Ramos (cell line): ENCODE results near the gene THAP3.
"Not testable (repeated sequence)": the region's sequence is repeated elsewhere in the genome, so short reads cannot be mapped to it uniquely, and the experiment has no call there.

ENCODE experiments used
- in situ Hi-C: fragments of 300-500 bp; cut with MboI; formaldehyde crosslinking; loops from one replicate; pipeline ENCODE4 v1.14.3; 2022; ENCODE audit warnings: low sequenced_read_pairs; ENCODE audit not compliant: unreplicated experiment

The THAP3 gene

GRCh38 chr1:6590046-6590445, 34.6 kb upstream of the THAP3 start:
- in situ Hi-C loops, result no loop called here

GRCh38 chr1:6591222-6591621, 33.4 kb upstream of the THAP3 start:
- in situ Hi-C loops, result no loop called here

- in situ Hi-C loops, result no loop called here
These were observed 33.0 kb upstream of the THAP3 start for GRCh38 chr1:6591644-6592043.

GRCh38 chr1:6592441-6592840, 32.2 kb upstream of the THAP3 start:
- in situ Hi-C loops, result no loop called here

GRCh38 chr1:6592865-6593593, 31.6 kb upstream of the THAP3 start:
- in situ Hi-C loops, result no loop called here

- in situ Hi-C loops, result no loop called here
These were observed 30.9 kb upstream of the THAP3 start for GRCh38 chr1:6593810-6594209.

DNA sequence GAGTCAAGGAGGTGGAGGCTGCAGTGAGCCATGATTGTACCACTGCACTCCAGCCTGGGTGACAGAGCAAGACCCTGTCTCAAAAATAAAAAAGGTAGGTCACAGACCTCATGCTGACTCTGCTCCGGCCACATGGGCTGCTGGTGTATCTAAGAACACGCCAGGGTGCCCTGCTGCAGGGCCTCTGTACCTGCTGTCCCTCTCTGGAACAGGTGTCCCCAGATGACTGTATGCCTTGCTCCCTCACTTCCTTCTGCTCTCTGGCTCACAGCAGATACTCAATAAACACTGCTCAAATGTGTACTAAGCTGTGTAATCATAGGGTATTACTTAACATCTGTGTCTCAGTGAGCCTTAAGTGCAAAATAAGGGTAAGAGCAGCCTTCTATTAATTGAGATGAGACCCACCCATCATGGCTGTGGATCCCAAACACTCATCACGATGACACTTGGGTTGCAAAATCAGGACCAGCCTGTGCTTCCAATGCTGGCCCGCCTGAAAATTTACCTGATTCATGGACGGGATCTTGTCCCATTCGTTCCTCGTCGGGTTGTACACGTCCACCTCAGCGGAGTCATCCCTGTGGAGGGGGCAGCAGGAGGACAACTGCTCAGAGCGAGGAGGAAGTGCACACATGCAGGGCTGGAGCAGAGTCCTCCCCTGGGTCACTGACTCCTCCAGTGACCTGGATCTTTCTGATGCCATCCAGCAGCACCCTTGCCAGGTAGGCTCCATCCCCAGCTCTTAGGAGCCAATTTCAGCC, 29.5 kb upstream of the THAP3 start:
- in situ Hi-C loops, result no loop called here

DNA sequence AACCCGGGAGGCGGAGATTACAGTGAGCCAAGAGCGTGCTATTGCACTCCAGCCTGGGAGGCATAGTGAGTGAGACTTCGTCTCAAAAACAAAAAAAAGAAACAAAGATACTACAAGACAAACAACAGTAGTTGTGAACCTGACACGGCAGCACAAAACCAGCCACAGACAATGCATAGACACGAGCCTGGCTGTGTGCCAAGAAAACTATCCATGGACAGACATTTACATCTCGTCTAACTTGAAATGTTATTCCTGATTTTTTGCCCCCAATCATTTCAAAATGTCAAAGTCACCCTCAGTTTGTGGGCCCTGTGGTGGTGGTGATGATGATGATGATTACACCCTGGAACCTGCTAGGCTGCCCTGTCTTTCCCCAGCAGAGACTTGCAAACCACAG, 28.3 kb upstream of the THAP3 start:
- in situ Hi-C loops, result no loop called here

GRCh38 chr1:6596886-6597776, 27.5 kb upstream of the THAP3 start:
- in situ Hi-C loops, result no loop called here

DNA sequence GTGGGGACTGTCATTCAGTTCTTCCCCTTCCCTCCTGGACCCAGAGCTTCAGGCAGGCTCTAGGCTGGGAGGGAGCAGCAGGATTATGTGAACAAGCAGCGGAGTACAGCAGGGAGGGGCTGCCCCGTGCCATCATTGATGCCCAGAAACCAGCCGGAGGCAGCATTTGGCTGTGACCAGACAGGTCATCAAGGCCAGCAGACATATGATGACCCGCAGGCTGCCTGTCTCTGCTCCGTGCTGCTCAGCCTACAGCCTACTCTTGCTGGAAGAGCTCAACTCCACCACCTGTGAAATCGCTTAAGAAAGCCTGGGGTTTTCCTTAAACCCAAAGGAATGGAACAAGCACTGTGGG, 26.9 kb upstream of the THAP3 start:
- in situ Hi-C loops, result no loop called here

GRCh38 chr1:6599141-6599975, 25.3 kb upstream of the THAP3 start:
- in situ Hi-C loops, result no loop called here

- in situ Hi-C loops, result not testable (repeated sequence)
These were observed 24.7 kb upstream of the THAP3 start for GRCh38 chr1:6599991-6600390.

DNA sequence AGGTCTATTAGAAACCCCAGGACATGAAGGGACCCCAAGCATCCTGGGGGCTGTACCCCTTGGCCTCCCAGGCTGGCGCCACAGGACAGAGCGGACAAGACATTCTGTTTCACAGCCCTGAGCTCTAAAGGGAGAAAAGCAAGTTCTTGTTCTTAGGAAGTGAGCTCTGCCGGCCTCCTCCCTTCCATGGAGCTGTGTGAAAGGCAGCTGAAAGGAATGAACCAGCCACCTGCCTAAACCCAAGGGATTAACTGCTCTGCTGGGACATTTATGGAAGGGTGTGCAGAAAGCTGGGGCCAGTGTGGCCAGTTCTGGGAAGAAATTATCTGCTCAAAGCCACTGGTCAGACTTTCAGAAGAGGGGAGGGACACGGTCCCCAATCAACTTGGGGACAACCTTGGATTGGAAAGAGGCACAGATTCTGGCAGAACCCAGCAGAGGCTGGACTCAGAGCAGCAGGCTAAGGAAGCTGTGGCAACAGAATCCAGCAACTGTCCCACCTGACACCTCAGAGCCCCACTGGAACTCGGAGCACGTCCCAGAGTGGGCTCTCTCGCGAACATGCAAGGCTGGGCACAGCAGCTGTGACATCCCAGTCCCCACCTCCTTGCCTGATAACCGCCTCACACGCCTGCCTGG, 24.1 kb upstream of the THAP3 start:
- in situ Hi-C loops, result no loop called here

DNA sequence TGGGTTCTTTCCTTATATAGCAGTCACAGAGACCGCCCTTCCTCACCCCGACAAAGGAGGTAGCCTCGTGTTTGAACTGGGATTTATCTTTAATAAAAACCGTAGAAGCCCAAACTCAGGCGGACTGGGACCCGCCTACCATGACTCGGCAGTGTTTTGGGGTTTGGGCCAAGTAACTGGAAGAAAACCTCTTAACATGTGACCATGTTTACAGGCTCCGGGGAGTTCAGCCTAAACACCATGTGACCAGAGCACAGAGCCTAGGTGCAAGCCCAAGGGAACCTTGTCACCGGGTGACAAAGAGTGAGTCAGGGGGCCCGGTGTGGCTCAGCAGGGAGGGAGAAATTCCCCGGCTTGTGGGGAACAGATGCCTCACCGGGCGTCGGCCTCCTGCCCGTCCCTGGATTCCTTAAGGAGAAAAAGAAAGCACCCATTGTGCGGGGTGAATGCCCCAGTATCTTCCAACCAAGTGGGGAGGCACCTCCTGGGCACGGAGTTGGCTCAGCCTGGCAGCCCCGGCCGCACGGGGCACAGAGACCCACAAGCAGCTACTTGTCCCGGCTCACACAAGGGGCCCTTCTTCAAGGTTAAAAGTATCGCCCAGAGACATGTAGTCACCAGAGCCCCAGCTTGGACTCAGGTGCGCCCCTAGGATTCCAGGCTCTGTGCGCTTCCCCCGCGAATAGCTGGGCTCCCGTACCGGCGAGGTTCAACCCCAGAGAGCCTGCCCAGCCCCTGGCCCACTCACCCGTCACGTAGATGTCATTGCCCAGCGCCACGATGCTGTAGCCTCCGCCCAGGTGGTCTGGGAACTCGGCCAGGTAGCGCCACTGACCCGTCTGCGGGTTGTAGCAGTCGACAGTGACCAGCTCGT, 23.4 kb upstream of the THAP3 start:
- in situ Hi-C loops, result no loop called here

DNA sequence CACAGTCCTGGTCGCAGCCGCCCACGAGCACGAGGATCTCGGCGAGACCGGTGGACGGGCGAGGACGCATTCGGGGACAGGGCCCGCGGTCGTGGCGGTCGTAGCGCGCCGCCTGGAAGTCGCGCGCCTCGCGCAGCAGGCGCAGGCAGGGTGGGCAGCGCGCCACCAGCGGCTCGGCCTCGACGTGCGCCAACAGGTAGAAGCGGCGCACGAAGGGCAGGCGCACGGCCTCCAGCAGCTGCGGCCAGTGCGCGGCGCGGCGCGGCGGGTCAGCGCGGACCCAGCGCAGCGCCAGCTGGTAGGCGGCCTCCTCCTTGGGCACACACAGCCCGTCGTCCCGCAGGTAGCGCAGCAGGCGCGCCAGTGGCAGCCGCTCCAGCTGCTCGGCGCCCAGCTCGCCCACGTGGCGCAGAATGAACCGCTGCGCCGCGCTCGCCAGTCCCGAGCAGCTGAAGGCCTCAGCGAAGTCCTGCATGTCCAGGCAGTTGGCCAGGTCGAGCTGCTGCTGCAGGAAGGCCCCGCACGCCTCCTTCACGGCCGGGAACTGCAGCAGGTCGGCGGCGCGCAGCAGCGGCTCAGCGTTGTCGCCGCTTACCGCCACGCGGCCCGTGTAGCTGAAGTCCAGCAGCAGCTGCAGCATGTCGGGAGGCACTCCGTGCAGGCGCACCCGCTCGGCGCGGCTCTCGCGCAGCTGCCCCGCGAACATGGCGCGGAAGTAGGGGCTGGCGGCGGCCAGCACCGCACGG, 22.6 kb upstream of the THAP3 start:
- in situ Hi-C loops, result no loop called here

DNA sequence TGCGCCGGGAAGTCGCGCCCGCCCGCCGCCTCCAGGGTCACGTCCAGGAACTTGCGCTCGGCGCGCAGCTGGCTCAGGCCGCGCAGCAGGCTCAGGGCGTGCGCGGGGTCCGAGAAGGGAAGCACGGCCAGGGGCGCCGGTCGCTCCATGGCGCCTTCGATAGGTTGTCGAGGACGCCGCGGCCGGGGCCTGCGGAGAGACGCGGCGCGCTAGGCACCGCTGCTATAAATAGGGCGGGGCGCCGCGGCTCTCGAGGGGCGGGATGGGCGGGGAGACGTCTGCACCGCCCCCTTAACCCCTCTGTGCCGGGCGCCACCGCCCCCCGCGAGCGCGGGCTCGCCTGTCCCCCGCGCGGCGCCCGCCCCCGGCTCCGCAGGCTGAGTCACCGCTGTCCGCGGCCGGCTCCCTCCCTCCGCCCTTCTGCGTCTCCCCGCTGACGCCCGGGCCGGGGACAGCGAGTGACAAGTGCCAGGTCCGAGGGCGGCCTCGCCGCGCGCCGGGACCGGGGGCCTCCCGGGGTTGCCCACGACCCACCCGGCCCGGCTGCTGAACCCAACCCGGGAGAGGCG, 21.9 kb upstream of the THAP3 start, which contains the start of gene KLHL21:
TSS of gene KLHL21 (minus strand) at position 201 of the 569 bp plus-strand sequence. CDS start at position 149, 52 bp downstream.
- in situ Hi-C loops, result no loop called here

DNA sequence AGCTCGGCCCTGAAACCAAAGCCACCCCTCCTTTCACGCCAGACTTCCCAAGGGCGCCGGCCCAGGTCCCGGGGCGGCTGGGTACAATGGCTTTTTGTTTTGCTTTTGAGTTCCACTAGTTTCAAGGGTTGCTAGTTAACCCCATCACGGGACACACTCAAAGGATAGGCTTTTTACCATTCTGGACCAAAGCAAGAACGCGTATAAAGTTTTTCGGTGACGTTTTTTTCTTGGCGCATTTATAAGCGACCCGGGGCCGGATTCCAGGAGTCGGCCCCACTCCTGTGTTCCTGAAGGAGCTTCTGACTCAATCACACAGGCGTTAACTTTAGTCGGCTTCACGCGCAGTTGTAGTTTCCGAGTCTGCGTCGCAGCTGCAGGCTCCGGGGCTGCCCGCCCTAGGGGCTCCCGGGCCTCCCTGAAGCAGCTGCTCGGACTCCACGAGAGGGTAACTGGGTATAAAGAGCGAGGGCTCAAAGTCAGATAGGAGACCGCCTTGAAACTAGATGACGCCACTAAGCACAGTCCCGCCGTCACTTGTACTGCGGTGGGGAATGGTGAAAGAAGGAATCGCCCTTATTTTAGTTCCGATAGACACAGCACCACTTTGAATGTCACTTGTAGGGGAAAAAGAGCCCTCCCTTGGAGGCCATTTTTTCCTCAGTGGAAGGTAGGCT, 21.3 kb upstream of the THAP3 start:
- in situ Hi-C loops, result no loop called here
